ENCODE results near the gene LDLRAD3.

The LDLRAD3 gene

DNA sequence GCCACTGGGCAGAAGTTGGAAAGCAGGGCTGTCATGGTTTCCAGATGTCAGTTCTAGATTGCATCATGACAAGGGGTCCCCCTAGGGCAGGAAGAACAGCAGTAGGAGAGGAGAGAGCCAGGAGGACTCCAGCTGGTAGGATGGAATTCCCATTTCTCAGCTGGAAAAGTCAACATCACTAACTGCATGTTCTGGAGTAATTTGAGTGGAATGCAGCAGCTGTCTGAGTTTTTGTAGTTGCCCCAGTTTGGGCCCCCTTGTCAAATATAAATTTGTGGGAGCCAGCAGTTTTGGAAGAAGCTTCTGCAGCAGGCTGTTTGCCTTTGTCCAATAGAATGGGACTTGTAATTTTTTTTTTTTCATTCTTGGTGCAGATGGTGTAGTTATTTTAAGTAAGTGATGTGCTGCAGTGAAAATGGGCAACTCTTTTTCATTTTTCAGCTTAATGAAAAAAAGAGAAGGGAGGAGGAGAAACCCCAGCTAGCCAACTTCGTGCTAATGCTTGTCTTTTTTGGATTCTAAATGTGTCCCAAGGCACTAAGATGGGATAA is 86.9 kb downstream of the LDLRAD3 start:
- H3K79me2 ChIP-seq (ENCODE audit: insufficient read depth, low read length): no peaks in the 10 kb centered on the region
- DNase-seq (no peak), ATAC-seq (ENCODE audit: insufficient read depth, low read depth) (no peak)
- H3K9ac ChIP-seq (ENCODE audit: low read depth, low read length): no peak overlapping the region
- H3K27me3 ChIP-seq (ENCODE audit: insufficient read depth, low read length, poor library complexity): no peaks in the 10 kb centered on the region
- H3K4me3 ChIP-seq (ENCODE audit: low read depth in 1 of 2, low read length in 2 of 2): no peak overlapping the region
- H3K36me3 ChIP-seq (ENCODE audit: insufficient read depth, low read length): no peaks in the 10 kb centered on the region
- TF ChIP-seq, protein P1, sequence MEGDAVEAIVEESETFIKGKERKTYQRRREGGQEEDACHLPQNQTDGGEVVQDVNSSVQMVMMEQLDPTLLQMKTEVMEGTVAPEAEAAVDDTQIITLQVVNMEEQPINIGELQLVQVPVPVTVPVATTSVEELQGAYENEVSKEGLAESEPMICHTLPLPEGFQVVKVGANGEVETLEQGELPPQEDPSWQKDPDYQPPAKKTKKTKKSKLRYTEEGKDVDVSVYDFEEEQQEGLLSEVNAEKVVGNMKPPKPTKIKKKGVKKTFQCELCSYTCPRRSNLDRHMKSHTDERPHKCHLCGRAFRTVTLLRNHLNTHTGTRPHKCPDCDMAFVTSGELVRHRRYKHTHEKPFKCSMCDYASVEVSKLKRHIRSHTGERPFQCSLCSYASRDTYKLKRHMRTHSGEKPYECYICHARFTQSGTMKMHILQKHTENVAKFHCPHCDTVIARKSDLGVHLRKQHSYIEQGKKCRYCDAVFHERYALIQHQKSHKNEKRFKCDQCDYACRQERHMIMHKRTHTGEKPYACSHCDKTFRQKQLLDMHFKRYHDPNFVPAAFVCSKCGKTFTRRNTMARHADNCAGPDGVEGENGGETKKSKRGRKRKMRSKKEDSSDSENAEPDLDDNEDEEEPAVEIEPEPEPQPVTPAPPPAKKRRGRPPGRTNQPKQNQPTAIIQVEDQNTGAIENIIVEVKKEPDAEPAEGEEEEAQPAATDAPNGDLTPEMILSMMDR (IDR thresholded peaks at IDR 0.05; ENCODE audit: borderline replicate concordance, extremely low read depth, low read length, poor library complexity, severe bottlenecking): no peak
- no peak for TF ChIP-seq EZH2 (IDR thresholded peaks at IDR 0.05; ENCODE audit: borderline replicate concordance, low read depth, low read length, severe bottlenecking)
- H3K4me1 ChIP-seq (ENCODE audit: insufficient read depth, low read length): no peaks in the 10 kb centered on the region
- H3K27ac ChIP-seq (ENCODE audit: low read length): no peak overlapping the region
- no peak overlapping the region for H3K4me2 ChIP-seq (ENCODE audit: insufficient read depth, low read length)
- H2AFZ ChIP-seq (ENCODE audit: low read depth, low read length): no peak overlapping the region
- no peaks in the 10 kb centered on the region for H4K20me1 ChIP-seq (ENCODE audit: insufficient read depth, low read length)
- no peaks in the 10 kb centered on the region for H3K9me3 ChIP-seq (ENCODE audit: insufficient read depth, low read length, severe bottlenecking)

DNA sequence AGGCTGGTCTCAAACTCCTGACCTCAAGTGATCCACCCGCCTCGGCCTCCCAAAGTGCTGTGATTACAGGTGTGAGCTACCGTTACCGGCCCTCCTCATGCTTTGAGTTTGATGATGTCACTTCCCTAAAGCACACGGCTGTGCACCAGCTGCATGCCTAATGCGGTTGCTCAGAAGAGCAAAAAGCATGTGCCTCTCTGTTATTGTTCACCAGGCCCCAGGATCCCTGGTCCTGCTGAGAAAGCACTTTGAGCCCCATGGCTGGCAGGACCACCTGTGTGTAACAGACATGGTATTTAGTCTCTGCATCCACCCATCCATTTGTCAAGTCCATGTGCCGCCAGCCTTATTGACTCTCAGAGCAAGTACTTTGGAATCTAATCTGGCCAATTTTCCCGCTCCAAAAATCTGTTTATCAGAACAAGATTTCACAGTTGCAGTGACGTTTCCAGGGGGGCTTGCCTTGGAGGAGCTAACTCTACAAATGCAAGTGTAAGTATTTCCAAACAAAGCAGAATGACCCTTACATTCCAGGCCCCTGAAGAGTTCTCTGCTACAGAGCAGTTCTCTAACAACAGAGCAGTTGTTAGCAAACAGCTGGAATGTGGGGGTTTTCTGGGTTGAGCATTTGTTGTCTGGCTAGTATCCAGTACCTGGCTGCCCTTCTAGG is 89.4 kb downstream of the LDLRAD3 start:
- no peaks in the 10 kb centered on the region for H4K20me1 ChIP-seq (ENCODE audit: insufficient read depth, low read length)
- H2AFZ ChIP-seq (ENCODE audit: low read depth, low read length): no peak overlapping the region
- H3K9ac ChIP-seq (ENCODE audit: low read depth, low read length): no peak overlapping the region
- H3K79me2 ChIP-seq (ENCODE audit: insufficient read depth, low read length): no peaks in the 10 kb centered on the region
- DNase-seq (no peak), ATAC-seq (ENCODE audit: insufficient read depth, low read depth) (no peak)
- H3K36me3 ChIP-seq (ENCODE audit: insufficient read depth, low read length): no peaks in the 10 kb centered on the region
- H3K27me3 ChIP-seq (ENCODE audit: insufficient read depth, low read length, poor library complexity): no peaks in the 10 kb centered on the region
- H3K4me1 ChIP-seq (ENCODE audit: insufficient read depth, low read length): no peaks in the 10 kb centered on the region
- H3K4me2 ChIP-seq (ENCODE audit: insufficient read depth, low read length): no peak overlapping the region
- TF ChIP-seq EZH2 (IDR thresholded peaks at IDR 0.05; ENCODE audit: borderline replicate concordance, low read depth, low read length, severe bottlenecking): no peak
- TF ChIP-seq, protein P1 (IDR thresholded peaks at IDR 0.05; ENCODE audit: borderline replicate concordance, extremely low read depth, low read length, poor library complexity, severe bottlenecking): no peak
- H3K4me3 ChIP-seq (ENCODE audit: low read depth in 1 of 2, low read length in 2 of 2): no peak overlapping the region
- no peaks in the 10 kb centered on the region for H3K9me3 ChIP-seq (ENCODE audit: insufficient read depth, low read length, severe bottlenecking)
- H3K27ac ChIP-seq (ENCODE audit: low read length): no peak overlapping the region

DNA sequence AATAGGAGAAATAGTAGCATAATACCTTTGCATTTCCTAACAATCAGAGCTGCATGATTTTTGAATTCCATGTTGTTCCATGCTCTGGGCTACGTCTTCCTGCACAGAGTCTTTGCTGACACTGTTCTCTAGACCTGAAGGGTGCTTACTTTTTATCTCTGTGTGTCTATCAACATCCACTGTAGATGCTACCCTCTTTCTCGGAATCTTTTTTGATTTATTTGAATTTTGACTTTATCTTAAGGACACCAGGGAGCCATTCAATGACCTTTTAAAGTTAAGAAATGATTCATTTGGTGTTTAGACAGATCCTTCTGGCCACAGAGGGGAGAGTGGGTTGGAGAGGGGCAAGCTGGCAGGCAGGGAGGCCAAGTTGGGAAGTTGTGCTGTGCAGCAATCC is 90.1 kb downstream of the LDLRAD3 start:
- TF ChIP-seq EZH2 (IDR thresholded peaks at IDR 0.05; ENCODE audit: borderline replicate concordance, low read depth, low read length, severe bottlenecking): no peak
- TF ChIP-seq, protein P1 (IDR thresholded peaks at IDR 0.05; ENCODE audit: borderline replicate concordance, extremely low read depth, low read length, poor library complexity, severe bottlenecking): no peak
- Histone ChIP-seq H4K20me1 (ENCODE audit: insufficient read depth, low read length) (no peaks in the 10 kb centered on the region), H3K4me2 (ENCODE audit: insufficient read depth, low read length) (no peak overlapping the region)

More for the DNA sequence above, 90.1 kb downstream of the LDLRAD3 start:
- Histone ChIP-seq H2AFZ (ENCODE audit: low read depth, low read length) (no peak overlapping the region), H3K36me3 (ENCODE audit: insufficient read depth, low read length) (no peaks in the 10 kb centered on the region), H3K9ac (ENCODE audit: low read depth, low read length) (no peak overlapping the region), H3K27ac (ENCODE audit: low read length) (no peak overlapping the region), H3K9me3 (ENCODE audit: insufficient read depth, low read length, severe bottlenecking) (no peaks in the 10 kb centered on the region), H3K4me3 (ENCODE audit: low read depth in 1 of 2, low read length in 2 of 2) (no peak overlapping the region), H3K79me2 (ENCODE audit: insufficient read depth, low read length) (no peaks in the 10 kb centered on the region), H3K4me1 (ENCODE audit: insufficient read depth, low read length) (no peaks in the 10 kb centered on the region), H3K27me3 (ENCODE audit: insufficient read depth, low read length, poor library complexity) (no peaks in the 10 kb centered on the region)
- no peak for DNase-seq
- ATAC-seq (ENCODE audit: insufficient read depth, low read depth): no peak

Measured in DND-41 (cell line).